Anterior cingulate cortex (tissue), 58 donors: ENCODE results near the gene MID1.

ENCODE experiments used
- DNase-seq, 58 donors: peaks; one replicate each; lab custom pipeline; 2025; lab: John Stamatoyannopoulos, UW

MID1 gene

DNA sequence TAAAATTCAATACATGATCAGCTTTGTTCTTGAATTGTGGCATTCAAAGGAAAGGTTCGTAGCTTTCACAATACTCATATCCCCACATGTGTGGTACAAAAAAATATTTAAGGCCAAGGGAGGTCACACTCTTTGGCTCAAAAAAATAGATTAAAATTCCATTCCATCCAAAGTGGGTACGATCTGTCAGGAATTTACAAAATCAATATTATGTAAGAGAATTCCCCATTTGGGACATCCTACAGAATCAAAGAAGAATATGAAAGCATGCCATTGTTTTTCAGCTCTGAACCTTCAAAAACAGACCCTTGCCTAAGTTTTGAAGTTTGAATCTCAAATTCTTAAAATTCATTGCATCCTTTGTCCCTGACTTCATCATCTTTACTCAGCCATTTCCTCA lies 85.8 kb downstream of the MID1 start:
- no peak for DNase-seq

DNA sequence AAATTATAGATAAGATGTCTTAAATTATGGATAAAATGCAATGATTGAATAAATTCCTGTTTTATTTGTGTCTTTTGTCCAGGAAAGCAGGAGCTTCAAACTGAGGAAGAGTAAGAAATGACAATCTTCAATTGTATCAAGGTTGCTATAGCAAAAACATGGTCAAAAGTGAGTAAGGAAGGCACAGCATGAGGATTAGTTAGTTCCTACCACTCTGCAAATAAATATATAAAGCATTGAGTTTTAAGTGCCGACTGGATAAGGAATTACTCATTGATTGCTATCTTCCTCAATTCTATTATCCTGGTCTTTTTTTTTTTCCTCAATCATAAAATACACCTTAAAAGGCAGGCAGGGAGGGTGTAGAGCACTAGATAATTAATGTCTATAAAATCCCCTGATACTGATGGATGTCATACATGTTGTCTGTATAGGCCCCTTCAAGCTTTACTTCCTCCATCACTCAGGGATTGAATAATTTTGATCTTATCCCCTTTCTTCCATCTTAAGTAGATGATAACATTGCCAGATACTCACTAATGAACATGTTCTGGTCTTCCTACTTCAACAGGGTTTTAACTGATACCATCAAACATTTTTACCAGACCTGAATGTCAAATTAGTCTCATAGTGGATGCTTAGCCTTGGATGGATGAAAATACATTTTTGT lies 86.6 kb downstream of the MID1 start:
- no peak for DNase-seq

DNA sequence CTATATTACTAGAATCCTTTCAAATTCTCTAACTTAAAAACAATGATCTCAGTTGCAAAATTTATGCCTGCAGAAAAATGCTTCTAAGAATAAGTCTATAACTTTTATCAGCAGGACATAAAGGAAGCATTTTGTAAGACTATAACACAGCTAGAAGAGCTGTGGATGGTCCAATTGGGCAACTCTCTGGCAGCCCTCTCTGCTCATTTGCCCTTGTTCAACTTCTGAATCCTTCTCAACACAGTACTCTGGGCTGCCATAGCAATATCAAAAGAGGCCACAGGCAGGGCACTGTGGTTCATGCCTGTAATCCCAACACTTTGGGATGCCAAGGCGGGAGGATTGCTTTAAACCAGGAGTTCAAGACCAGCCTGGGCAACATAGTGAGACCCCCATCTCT lies 88.5 kb downstream of the MID1 start:
- DNase-seq = no peak

DNA sequence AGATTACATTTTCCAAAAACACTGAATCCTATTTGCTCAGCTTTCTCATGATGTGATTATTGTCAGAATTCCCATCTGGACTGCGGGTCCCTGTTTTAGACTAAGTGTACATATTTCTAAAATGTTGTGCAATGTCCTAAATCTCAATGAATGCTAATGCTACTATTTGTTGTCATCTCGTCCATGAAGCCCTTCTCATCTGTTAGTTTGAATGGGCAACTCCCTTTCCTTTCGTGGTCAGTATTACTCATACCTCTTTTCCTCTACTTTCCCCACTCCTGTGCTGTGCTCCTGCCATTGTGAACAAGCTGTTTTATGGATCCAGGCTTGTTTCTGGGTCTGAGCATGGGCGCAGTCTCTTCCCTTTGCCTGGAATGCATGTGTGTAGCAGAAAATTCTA lies 91.0 kb downstream of the MID1 start:
- no peak for DNase-seq

DNA sequence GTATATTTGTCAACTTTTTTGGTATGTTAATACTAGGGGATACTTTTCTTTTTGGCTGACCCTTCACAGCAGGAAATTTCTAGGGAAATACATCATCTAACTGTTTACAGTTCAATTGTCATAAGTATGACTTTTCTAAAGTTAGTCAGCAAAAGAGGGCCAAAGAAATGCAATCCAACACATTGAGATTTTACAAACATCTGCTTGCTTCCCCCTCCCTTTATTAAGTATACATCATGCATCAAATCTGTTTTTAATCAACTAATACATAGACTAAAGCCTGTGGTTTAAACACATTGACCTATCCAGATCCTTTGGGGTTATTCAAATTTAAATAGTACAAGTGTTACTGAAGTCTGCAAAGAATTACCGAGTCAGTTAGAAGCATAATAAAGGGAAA lies 93.9 kb downstream of the MID1 start:
- DNase-seq = no peak

DNA sequence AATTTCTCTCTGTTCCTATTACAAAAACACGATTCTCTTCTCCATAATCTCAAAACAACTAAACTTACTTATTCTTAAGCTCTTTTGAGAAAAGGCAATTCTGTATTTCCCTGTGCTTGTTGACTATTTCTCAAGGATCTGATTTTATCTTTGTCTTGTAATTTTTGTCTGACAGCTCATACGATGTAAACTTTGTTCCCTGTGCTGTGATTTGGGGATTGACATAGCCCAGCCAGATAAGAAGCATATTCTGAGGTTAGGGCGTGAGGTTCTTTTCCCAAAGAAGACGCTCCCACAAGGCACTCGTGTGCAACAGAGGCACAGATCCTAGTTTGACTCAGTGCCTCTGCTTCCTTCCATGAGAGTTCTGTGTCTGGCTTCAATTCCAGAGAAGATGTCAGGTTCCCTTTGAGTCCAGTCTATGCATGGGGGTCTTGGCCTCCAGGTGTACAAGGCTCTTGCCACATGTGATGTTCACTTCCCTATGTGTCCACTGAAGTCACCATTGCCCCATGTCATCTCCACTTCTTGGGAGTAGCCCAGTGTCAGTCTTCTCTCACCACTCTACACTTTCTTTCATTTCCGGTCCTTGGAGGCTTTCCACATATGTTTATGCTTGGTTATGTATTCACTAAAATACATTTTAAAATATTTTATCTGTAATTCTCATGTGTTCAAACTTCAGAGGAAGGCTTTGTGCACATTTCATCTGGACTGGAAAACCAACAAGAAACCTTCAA lies 94.8 kb downstream of the MID1 start:
- no peak for DNase-seq

DNA sequence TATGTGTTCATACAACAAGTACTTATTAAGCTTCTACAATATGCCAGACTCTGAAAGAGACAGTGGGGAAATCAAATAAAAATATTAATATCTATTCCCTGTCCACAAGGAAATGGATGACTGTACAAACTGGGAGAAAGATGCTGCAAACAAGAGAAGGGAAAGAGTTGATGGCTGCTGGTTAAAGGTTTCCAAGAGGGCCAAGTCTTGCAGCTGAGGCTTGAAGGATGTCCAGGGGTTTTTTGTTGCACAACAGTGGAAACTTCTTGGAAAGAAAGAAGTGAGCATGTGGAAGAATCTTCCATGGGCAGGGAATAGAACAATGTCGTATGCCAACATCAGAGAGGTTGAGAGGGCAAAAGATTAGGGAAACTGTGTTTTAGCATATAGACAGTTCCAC lies 95.8 kb downstream of the MID1 start:
- DNase-seq = no peak

DNA sequence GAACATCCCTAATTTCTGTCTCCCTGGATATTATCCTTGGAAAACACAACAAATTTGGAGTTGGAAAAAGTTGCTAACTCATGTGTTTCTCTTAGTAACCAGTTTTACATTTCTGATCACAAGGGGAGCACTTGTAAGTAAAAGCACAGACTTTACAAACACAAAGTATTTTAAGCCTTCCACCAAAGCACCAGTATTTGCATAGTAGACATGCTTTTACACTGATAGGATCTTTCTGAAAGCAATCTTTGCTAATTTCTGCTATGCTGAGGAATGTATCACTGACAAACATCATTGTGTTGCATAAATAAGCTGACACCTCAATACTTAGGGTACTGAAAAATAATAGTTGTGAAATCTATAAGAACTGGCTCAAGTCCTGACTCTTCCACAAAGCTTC lies 100.6 kb downstream of the MID1 start:
- no peak for DNase-seq

DNA sequence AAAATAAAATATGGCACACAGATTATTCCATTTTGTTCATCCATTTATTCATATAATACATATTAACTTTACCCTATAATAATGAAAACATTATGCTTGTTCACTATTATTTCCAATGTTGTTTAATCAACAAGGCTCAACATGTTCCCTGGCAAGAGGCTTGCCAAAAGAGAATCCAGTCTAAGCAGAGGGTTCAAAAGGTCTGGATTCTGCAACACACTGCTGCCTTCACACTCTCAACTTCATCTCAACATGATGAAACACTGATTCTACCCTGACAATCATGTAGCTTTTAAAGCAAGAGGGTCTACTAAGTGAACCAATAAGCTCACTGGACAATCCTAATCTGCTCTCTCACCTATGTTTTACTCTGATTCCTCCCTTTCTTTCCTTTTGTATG lies 101.1 kb downstream of the MID1 start:
- no peak for DNase-seq

DNA sequence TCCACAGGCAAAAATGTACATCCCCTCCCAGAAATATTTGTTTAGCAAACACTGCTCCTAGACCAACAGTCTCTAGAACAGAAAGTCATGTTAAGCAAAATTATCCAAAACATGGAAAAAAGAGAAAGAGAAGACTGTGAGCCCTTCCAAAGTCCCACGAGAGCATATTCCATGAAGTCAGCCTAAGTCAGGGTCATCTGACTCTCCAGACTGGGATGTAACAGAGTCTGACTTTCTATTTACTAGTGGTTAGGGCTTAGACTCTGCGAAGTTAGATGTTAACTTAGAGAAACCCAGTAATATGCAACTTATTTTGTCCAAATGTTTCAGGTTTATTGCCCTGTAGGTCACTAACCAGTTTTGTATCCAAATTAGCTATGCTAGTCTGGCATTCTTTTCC lies 102.3 kb downstream of the MID1 start:
- no peak for DNase-seq

DNA sequence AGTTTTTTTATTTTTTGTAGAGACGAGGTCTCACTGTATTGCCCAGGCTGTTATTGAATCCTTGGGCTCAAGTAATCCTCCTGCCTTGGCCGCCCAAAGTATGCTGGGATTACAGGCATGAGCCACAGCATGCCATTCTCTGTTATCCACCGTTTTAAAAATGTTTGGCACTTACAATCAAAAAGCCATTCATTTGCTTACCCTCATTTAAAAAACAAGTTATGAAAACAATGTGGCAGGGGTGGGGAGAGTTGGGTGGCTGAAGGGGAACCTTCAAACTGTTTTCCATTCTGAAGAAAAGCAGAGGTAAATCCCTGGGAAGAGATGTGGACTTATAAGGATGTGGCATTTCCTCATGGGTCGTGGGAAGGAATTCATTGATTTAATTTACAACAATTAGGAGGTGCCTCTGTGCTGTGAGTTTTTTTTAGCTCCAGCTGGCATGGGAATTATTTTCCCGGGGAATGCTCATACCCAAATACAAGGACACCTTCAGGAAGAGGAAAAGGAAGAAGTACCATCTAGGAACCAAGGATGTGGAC lies 103.5 kb downstream of the MID1 start:
- DNase-seq = no peak

DNA sequence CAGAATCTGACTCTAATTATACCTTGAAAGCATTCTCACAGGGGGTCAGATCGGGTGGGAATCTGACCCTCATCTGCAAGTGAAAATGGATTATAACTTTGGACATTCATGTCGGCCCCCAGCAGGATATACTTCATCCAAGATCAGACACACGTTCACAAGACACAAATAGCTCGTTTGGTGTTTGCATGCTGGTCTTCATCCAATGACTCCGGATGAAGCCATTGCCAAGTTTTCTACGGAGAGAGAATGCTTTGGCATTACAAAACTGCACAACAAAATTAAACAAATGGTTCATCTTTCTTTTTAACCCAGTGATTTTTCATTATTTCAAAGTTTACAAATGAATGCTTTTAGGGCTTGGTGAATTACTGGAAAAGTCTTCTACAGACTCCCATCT lies 105.5 kb downstream of the MID1 start:
- peak in 1 of 58 donors; percentile 0 for DNase-seq

DNA sequence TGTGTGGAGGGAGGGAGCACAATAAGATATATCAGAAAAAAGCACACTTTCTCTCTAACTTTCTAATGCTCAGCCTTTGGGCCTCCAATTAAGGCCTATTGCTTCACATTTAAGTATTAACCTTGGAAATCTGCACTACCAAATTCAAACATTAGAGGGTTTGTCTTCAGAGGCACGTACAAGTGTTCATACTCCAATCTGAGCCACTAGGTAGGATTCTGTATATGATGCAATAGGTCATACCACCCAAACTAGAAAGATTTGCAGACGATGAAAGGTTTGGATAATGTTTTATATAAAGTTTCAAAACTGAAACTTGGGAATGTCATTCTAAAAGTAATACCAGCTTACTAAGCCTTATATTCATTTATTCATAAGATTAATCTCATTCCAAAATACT lies 106.4 kb downstream of the MID1 start:
- DNase-seq = no peak

DNA sequence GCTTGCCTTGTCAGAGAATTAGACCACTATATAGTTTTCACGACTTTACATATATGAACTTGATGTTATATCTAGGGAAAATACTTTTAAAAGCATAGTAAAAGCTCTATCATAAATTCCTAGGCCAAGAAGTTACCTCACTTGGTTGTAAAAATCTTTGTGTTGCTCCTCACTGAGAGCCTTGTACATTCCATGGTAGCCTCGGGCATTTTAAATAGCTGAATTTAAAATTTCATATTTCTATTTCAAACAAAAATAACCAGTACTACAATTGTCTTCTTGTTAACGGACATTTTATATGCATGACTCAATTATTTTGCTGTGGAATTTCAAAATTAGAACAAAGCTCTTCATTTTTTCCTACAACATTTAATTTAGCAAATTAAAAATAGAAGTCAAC lies 107.6 kb downstream of the MID1 start:
- DNase-seq = no peak

DNA sequence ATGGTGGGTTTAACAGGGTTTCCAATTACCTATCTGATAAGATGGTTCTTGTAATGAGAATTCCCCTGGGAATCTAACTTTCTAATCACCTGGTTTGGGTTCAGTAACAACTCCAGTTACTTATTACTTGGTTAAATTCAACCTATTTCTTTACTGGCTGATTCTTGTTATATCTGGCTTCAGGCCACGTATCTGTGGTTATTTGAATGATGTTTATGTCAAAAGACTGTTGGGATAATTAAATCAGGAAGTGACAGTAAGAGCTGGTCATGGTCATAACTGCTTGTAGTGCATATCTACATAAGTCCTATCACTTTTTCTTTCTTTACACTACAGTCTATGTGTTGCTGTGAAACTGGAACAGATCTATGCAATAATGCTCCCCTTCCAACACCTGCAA lies 108.1 kb downstream of the MID1 start:
- DNase-seq = no peak

DNA sequence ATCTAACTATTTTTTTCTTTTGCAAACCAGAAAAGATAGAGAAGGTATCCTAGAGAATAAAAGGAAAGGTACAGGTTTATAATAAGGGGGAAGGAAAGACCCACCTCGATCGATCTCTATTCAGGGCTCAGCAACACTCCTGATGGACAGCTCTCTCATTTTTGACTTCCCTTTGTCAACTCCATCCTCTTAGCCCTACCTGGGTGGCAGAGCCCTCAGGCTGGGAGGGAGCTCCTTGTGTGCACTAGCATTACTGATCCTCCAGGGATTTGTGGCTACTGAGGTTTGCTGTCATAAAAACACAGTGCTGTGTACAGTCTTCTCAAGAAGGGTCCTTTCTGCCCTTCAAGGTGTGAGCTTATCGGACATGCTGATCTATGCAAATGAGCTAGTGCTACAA lies 111.0 kb downstream of the MID1 start:
- no peak for DNase-seq

DNA sequence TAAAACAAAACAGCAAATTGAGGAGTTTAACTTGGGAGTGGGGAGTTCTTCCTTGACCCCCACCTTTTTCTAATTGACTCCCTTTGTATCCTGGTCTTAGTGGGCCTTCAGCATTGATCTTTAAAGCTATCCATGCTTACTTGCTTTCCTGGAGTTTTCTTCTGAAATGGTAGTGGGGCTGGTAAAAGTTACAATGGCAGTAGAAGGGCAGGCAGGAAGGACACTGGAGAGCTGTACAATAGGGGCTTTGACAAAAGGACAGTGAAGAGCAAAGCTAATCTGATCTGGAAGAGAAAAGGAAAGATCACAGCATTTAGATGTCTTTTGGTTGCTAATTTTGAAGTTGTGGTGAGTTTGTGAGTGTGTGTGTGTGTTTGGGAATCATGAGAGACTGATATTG lies 111.5 kb downstream of the MID1 start:
- no peak for DNase-seq

DNA sequence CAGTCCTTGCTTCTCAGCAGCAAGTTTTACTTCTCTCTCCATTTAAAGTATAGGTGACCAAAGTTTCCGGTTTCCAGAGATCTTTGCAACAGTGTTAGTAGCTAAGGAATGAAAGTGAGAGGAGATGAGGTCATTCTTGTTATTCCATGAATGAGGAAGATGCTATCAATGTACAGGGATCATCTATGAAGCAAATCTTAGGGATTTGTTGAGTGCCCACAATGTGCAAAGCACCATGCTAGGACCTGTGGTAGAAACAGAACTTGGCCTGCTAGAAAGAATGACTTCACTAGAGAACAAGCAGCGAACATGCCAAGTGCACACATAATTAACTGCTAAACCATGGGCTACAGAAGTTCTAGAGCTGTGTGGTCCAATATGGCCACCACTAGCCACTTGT lies 112.5 kb downstream of the MID1 start:
- DNase-seq = no peak

DNA sequence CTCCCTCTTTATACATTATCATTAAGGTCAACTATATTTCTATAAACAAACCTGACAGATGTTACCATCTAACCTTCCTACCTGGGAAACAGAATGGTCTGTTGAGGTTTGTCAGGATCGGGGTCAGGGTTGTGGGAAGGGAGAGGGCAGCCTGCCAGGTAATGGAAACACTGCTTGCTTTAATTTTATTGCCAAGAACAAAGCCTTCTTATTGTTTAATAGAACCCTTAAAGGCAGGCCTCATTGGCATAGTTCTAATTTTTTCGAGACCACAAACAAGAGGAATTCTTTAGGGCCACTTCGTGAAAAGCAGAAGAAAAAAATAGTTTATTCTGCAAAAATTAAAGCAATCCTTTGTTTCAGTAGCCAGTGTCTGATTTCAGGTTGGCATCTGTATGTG lies 113.2 kb downstream of the MID1 start:
- DNase-seq = no peak

DNA sequence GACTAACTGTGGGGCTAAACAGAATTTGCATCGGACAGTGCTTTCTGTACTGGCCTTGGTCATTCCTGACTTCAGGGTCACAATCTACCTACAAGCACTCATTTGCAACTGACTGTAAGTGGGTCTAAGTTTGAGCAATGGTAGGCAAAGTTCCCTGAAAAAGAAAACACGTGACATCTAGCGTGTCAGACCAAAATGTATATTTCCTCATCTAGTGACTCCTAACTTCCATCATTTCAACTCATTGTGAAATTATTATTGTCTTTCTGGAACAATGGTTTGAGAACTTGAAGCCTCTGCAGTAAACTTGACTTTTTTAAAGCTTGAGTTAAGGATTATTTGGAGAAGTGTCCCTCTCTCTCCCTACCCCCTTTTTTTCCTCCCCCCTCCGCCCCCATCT lies 113.6 kb downstream of the MID1 start:
- DNase-seq = no peak

DNA sequence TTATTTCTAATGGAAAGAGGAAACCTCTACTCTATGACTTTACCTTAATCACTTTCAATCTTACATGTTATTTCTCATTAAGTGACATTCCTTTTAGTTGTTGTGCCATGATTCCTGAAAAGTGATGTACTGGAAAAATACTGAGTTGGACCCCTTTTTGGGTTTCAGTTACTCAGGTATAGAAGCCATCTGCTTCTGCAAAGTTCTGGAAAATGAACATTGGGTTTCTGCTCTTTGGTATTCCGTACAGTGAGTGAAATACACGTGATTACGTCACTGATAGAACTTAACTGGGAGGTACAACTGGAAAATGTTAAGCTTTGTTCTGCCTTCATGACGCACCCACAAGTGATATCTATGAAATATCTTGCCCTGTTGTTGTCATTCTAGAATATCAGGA lies 114.7 kb downstream of the MID1 start:
- DNase-seq = no peak

DNA sequence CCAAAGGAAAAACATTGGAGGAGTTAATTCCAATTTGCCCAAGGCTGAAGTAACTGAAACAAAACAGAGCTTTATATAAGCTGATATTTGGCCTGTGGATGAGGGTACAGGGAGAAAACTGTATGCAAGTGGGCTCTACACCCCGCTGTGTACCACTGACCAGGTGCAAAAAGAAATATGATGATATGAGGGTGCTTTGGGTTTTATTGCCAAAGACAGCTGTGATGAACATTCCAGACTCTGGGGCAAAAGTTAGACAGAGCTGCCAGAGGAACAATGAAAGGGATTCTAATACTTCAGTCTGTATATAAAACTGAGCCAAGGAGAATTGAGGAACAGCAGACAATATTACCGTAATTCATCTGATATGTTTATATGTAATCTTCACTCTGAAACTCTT lies 117.4 kb downstream of the MID1 start:
- no peak for DNase-seq
